Cerebellar cortex (tissue), 1 donor: ENCODE data around the gene TMC7.
"Not testable (repeated sequence)": the region's sequence is repeated elsewhere in the genome, so short reads cannot be mapped to it uniquely, and the experiment has no call there.

Experiments
- DNase-seq: peaks from one replicate; pipeline ENCODE4 v3.0.0-alpha.2; 2015; ENCODE audit warnings: low spot score

TMC7 gene

GRCh38 chr16:18979936-18980335 lies 3.8 kb upstream of the TMC7 start:
- DNase-seq = peak; percentile 96

DNA sequence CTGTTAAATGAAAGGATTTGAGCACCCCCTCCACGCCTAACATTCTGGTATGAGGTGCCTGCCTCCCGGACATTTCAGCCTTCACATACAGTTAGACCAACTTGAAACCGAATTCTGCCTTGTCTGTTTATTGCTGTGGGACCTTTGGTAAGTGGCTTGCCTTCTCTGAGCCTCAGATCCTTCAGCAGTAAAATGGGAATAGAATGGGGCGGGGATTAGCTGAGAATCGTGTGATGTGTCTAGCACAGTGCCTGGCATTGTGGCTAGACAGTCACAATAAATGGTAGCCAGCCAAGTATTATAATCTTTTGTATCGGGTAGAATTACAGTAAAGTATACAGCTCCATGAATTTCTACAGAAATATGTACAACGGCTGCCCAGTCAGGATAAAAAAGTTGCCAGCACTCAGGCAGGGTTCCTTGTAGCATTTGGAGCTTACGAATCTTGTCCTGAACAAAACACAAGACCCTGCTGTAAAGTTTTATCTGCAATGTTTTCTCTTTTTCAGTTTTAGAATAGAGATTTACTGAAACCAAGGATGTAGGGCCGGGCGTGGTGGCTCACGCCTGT lies 786 bp downstream of the TMC7 start:
- no peak for DNase-seq

- DNase-seq = not testable (repeated sequence)
Measured at GRCh38 chr16:18985256-18985655, 1.5 kb downstream of the TMC7 start.

DNA sequence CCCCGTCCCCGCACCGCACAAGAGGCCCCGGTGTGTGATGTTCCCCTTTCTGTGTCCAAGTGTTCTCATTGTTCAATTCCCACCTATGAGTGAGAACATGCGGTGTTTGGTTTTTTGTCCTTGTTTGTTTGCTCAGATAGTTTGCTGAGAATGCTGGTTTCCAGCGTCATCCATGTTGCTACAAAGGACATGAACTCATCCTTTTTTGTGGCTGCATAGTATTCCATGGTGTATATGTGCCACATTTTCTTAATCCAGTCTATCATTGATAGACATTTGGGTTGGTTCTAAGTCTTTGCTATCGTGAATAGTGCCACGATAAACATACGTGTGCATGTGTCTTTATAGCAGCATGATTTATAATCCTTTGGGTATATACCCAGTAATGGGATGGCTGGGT lies 8.0 kb downstream of the TMC7 start:
- not testable (repeated sequence) for DNase-seq

- DNase-seq = not testable (repeated sequence)
Measured at GRCh38 chr16:18993531-18993930, 9.8 kb downstream of the TMC7 start.

DNA sequence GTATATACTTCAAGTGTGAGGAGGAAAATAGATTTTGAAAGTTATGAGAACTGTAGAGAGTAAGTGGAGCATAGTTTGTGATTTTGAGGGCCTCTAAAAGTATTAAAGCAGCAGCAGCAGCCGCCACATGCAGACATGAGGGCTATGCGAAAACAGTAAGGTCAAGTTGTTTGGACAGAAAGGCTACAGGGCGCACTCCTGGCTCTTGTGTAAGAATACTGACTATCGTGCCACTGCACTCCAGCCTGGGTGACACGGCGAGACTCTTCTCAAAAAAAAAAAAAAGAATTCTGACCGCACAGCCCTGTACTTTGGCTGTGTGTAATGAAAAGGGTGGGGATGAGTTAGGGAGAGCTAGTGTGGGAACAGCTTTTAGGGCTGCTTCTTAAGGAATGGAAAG lies 10.4 kb downstream of the TMC7 start:
- DNase-seq = not testable (repeated sequence)

DNA sequence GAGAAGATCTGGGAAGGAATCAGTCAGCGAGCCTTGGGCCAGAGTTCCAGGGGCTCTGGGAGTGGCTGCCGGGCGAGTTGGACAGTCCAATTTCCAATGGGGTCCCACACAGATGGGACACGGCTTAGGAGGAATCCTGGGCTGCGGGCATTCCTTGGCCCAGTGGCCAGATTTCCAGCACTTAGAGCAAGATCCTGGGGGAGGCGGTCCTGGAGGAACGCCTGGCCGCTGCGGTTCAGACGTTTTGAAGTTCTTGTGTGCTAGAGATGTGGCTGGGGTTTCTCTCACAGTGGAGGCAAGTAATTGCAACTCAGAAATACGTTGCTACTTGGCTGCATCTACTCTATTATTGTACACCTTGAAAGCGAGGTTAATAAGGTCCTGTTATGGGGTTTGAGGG lies 11.7 kb downstream of the TMC7 start:
- DNase-seq = not testable (repeated sequence)

DNA sequence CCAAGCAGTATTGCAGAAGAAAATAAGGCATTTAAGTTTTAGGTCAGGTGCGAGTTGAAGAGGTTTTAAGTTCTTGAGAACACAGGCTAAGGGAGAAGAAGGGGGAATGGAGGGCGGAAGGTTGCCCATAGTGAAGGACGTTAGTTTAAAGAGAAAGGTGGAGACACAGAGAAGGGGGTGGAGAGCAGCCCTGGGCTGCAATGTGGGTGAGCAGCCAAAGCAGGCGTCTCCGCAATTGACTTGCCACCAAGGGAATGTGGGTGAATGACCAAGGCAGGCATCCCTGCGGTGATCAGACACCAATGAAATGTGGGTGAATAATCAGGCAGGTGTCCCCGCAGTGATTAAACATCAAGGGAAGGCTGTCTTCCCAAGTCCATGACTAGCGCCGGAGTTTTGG lies 12.8 kb downstream of the TMC7 start:
- DNase-seq = not testable (repeated sequence)

DNA sequence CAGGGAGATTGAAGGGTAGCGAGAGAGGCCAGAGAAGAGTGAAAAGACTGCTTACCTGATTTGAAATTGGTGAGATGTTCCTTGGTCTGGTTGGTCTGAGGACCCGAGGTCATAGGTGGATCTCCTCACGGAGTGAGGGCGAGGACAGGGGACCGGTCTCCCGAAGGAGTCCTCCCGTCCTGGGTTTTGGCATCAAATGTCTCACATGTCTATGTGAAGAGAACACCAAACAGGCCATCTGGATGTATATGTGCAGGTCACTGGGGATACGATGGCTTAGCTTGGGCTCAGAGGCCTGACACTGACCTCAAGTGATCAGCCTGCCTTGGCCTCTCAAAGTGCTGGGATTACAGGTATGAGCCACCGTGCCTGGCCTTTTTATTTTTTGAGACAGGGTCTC lies 13.3 kb downstream of the TMC7 start:
- DNase-seq = not testable (repeated sequence)

GRCh38 chr16:18999045-18999393 lies 15.3 kb downstream of the TMC7 start:
- no peak for DNase-seq

GRCh38 chr16:19001788-19002187 lies 18.1 kb downstream of the TMC7 start:
- DNase-seq = no peak

DNA sequence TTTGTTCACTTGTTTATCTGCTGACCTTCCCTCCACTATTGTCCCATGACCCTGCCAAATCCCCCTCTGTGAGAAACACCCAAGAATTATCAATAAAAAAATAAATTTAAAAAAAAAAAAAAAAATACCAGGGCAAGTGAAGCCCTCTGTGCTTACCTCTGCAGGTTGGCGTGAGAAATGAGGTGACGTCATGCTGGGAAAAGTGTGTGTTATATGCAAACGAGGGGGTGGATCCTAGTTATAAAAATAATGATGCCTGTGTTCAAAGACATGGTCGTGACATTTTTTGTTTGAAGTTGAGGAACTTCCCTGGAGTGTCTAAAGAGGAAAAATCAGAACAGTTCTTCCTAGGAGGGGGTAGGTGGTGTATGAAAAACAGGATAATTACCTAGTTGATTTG lies 20.2 kb downstream of the TMC7 start:
- no peak for DNase-seq

DNA sequence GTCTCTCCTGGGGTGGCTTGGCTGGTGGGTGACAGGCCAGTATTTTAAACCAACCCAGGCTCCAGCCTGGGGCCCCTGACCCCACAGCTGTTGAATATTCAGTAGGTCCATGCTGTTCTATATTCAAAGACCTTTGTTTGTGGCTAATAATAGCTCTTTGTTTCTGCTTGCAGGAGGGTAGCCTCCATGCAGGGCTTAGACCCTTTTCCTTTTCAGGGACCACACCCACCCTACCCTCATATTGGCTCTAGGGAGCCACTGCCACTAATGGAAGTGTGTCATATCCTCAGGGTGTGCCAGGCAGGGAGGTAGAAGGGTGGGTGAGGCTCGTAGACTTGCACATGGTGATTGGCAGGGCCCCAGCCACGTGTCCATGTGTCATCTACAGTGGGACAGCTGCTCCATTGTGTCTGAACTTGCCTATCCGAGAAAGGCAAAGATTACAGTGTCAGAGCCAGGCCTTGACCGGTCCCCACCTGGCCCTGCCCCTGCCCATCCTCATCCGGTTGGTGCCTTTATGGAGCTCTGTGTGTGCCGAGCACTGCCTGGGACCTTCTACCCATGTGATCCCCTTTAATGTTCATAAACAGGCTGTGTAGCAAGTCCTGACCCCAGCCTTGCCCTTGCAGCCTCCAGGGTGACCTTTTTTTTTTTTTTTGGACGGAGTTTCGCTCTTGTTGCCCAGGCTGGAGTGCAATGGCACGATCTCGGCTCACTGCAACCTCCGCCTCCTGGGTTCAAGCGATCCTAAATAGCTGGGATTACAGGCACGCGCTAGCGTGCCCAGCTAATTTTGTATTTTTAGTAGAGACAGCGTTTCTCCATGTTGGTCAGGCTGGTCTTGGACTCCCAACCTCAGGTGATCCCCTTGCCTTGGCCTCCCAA lies 22.1 kb downstream of the TMC7 start:
- peak; percentile 26 for DNase-seq

GRCh38 chr16:19006446-19007315 lies 22.9 kb downstream of the TMC7 start:
- no peak for DNase-seq

DNA sequence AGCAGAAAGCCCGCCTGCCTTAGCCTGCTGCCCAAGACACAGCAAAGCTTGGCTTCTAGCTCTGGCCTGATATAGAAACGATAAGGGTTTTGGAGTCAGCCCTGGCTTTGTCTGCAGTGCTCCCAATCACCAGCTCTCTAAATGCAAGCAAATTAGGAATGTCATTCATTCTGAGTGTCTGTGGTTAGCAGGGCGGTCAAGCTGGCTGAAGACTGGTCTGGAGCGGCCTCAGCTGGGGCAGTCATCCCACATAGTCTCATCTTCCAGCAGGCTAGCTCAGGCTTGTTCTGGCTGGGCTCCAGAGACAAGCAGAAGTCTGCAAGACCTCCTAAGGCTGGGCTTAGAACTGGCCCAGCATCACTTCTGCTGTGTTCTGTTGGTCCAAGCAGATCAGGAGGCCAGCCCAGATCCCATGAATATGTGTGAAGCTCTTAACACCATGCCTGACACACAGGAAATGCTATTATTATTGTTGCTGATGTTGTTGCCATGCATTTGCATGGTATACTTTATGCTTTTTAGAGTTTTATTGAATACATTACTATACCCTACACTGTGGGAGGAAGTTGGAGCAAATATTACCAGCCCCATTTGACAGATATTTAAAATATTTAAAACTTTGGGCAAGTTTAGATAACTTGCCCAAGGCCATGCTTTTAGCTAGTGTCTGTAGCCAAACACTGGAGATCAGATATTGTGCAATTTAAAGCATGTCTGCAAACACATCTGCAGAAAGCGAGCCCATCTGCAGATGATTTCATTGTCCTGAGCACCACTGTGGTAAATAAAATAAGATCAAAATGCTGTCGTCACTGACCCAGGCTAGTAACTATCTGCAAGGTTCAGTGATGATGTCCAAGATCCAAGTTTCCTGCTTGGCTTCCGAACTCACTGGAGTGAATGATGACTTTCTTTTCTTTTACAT lies 24.8 kb downstream of the TMC7 start:
- peak; percentile 35 for DNase-seq

GRCh38 chr16:19011169-19011731 lies 27.5 kb downstream of the TMC7 start:
- no peak for DNase-seq

GRCh38 chr16:19014461-19014860 lies 30.7 kb downstream of the TMC7 start:
- peak; percentile 52 for DNase-seq

GRCh38 chr16:19017179-19017578 lies 33.4 kb downstream of the TMC7 start:
- DNase-seq = no peak

- no peak for DNase-seq
Measured at GRCh38 chr16:19020689-19021088, 37.0 kb downstream of the TMC7 start.

- DNase-seq = no peak
Measured at GRCh38 chr16:19021747-19022146, 38.0 kb downstream of the TMC7 start.

- DNase-seq = no peak
Measured at GRCh38 chr16:19027416-19027815, 43.7 kb downstream of the TMC7 start.
